WI38 (cell line): Measurements from ENCODE around the gene TRH.
A peak's percentile ranks its signal among the peaks of the same experiment; 100 is the strongest.
"Not testable (repeated sequence)": the region's sequence is repeated elsewhere in the genome, so short reads cannot be mapped to it uniquely, and the experiment has no call there.

ENCODE experiments used
- H3K4me3 ChIP-seq: 2 replicates; pipeline ENCODE4 v1.5.1; 2011; ENCODE audit warnings: low read depth, mild to moderate bottlenecking, control low read depth, low read length
- CTCF ChIP-seq: IDR thresholded peaks from 2 replicates; pipeline ENCODE4 v1.5.1; 2012; ENCODE audit warnings: low read depth, mild to moderate bottlenecking, control low read depth, low read length

TRH gene

GRCh38 chr3:129985113-129985512 lies 10.6 kb downstream of the TRH start:
- H3K4me3 ChIP-seq = no peak overlapping the region
- no peak for TF ChIP-seq CTCF

- H3K4me3 ChIP-seq = no peak overlapping the region
- no peak for TF ChIP-seq CTCF
These were observed 13.9 kb downstream of the TRH start for GRCh38 chr3:129988429-129988828.

GRCh38 chr3:129989414-129989813 lies 14.9 kb downstream of the TRH start:
- no peak overlapping the region for H3K4me3 ChIP-seq
- no peak for TF ChIP-seq CTCF

GRCh38 chr3:129992781-129993180 lies 18.3 kb downstream of the TRH start:
- no peak overlapping the region for H3K4me3 ChIP-seq
- peak; percentile 38 for TF ChIP-seq CTCF

- TF ChIP-seq CTCF = no peak
- no peak overlapping the region for H3K4me3 ChIP-seq
These were observed 20.5 kb downstream of the TRH start for GRCh38 chr3:129994883-129995559.

GRCh38 chr3:129996073-129996472 lies 21.6 kb downstream of the TRH start:
- H3K4me3 ChIP-seq = no peak overlapping the region
- no peak for TF ChIP-seq CTCF

- H3K4me3 ChIP-seq = not testable (repeated sequence)
These were observed 24.7 kb downstream of the TRH start for GRCh38 chr3:129999176-129999575.
